Hematopoietic multipotent progenitor cell treated with erythropoietin and hydrocortisone succinate and interleukin-3 and kit ligand, for 6 days (in vitro differentiated cells): ENCODE measurements around the gene ANK2.
A peak's percentile ranks its signal among the peaks of the same experiment; 100 is the strongest.
"Not testable (repeated sequence)": the region's sequence is repeated elsewhere in the genome, so short reads cannot be mapped to it uniquely, and the experiment has no call there.

ENCODE experiments used
- DNase-seq: peaks from one replicate; pipeline ENCODE4 v3.0.0-alpha.2; 2015

Gene ANK2

GRCh38 chr4:113052379-113052951 is 3.0 kb downstream of the ANK2 start:
- DNase-seq = no peak

GRCh38 chr4:113053883-113054282 is 4.4 kb downstream of the ANK2 start:
- no peak for DNase-seq

- DNase-seq = no peak
Measured at GRCh38 chr4:113056318-113056717, 6.9 kb downstream of the ANK2 start.

- DNase-seq = no peak
Measured at GRCh38 chr4:113057891-113058290, 8.4 kb downstream of the ANK2 start.

GRCh38 chr4:113059449-113060182 is 10.2 kb downstream of the ANK2 start:
- DNase-seq = no peak

GRCh38 chr4:113060853-113061252 is 11.4 kb downstream of the ANK2 start:
- no peak for DNase-seq

GRCh38 chr4:113064244-113064643 is 14.8 kb downstream of the ANK2 start:
- DNase-seq = no peak

- DNase-seq = no peak
Measured at GRCh38 chr4:113065629-113066028, 16.2 kb downstream of the ANK2 start.

- not testable (repeated sequence) for DNase-seq
Measured at GRCh38 chr4:113068771-113069170, 19.3 kb downstream of the ANK2 start.

GRCh38 chr4:113069212-113069892 is 19.9 kb downstream of the ANK2 start:
- DNase-seq = no peak

GRCh38 chr4:113070755-113071154 is 21.3 kb downstream of the ANK2 start:
- DNase-seq = no peak

- DNase-seq = no peak
Measured at GRCh38 chr4:113071274-113071673, 21.8 kb downstream of the ANK2 start.

- DNase-seq = no peak
Measured at GRCh38 chr4:113071805-113072204, 22.4 kb downstream of the ANK2 start.

- no peak for DNase-seq
Measured at GRCh38 chr4:113073451-113074005, 24.1 kb downstream of the ANK2 start.

GRCh38 chr4:113077575-113077974 is 28.1 kb downstream of the ANK2 start:
- DNase-seq = no peak

GRCh38 chr4:113078066-113078465 is 28.6 kb downstream of the ANK2 start:
- no peak for DNase-seq

GRCh38 chr4:113080050-113080449 is 30.6 kb downstream of the ANK2 start:
- no peak for DNase-seq

- DNase-seq = no peak
Measured at GRCh38 chr4:113080624-113081023, 31.2 kb downstream of the ANK2 start.

- DNase-seq = no peak
Measured at GRCh38 chr4:113083346-113083745, 33.9 kb downstream of the ANK2 start.

GRCh38 chr4:113086172-113086695 is 36.8 kb downstream of the ANK2 start:
- DNase-seq = no peak

GRCh38 chr4:113088050-113088449 is 38.6 kb downstream of the ANK2 start:
- DNase-seq = no peak

GRCh38 chr4:113090954-113091353 is 41.5 kb downstream of the ANK2 start:
- no peak for DNase-seq

- no peak for DNase-seq
Measured at GRCh38 chr4:113094331-113094730, 44.9 kb downstream of the ANK2 start.

- DNase-seq = peak; percentile 43
Measured at GRCh38 chr4:113094802-113095201, 45.3 kb downstream of the ANK2 start.
